ENCODE measurements around the gene NTM.

GRCh38 chr11:131626788-131627187 lies 256.4 kb downstream of the NTM start:
- TF ChIP-seq CTCF (IDR thresholded peaks at IDR 0.05) (no peak), POLR2A (IDR thresholded peaks at IDR 0.05) (no peak)
